ENCODE data around the gene UBE2L3. TPM values are rescaled to one million over a fixed set of nuclear protein-coding genes. Genes with fewer than 3 reads are reported as not detected.
A peak's percentile ranks its signal among the peaks of the same experiment; 100 is the strongest.
"Not testable (repeated sequence)": the region's sequence is repeated elsewhere in the genome, so short reads cannot be mapped to it uniquely, and the experiment has no call there.

The UBE2L3 gene
- polyA plus RNA-seq, 3 donors, result 52.3 to 60.0 (median 56.5) TPM

DNA sequence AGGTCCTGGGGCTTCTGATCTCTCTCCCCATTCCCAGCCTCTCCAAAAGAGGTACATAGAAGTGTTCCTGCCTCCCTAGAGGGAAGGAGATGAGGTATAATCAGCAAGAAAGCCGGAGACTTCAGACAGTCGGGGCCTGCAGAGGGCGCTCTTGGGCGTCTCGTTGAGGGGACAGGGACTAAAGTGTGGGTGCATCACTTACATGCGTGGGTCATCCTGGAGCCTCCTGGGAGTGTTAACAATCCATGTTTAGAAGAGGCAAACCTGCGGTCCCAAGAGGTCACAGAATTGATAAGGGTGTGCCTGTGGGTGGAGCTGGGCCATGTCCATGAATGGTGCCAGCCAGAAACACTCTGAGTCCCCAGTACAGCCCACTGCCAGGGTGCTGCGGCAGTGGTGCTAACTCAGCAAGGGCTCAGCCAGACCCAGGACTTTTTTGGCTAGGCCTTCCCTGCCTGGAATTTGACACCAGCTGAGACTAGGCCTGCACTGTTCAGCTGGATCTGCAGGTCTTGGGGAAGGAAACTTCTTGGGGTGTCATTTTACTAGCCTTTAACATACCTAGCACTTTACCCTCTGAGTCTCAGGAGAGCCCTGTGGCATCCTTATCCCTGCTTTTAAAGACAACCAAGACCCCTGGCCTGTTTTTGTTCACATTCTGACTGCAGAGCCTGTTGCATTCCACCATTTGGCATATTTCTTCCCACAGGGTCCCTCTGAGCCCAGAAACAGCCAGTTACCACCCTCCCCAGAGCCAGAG, 56.8 kb downstream of the UBE2L3 start:
- DNase-seq, result no peak

DNA sequence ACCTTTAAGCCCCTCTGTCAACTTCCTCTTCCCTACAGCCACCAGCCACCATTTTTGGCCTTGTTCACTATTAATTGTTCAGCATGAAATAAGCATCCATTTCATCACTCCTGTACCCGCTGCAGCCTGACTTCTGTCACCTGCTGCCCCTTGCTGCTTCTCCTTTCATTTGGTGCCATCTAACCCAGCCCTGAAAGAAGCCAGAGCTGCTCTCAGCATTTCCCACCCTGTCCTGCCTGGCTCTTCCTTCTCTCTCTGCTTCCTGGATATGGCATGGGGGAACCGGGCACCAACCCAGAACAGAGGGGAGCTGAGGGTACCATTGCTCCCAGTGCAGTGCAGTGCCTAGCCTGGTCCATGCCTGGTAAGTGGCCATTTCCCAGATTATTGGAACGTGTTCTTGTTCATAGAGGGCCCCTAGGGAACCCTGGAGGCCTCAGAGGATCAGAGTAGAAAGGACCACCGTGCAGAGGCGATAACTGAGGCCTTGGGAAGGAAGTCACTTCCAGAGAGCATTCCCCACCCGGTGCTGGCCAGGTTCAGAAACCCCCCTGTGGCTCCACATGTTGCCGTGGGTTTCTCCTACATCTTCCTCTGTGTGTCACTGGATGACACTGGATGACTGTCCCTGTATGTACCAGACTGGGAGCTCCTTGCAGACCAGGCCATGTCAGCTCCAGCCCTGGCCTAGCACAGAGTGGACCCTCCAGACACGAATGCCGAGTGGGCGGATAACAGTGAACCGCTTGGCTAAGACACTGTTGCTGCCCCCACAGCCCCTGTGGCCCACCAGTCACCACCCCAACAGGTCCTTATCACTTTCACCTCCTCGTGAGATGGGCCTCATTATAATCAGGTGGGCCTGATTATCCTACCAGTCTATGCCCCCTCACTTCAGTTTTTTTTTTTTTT, 57.6 kb downstream of the UBE2L3 start:
- DNase-seq, result no peak

DNA sequence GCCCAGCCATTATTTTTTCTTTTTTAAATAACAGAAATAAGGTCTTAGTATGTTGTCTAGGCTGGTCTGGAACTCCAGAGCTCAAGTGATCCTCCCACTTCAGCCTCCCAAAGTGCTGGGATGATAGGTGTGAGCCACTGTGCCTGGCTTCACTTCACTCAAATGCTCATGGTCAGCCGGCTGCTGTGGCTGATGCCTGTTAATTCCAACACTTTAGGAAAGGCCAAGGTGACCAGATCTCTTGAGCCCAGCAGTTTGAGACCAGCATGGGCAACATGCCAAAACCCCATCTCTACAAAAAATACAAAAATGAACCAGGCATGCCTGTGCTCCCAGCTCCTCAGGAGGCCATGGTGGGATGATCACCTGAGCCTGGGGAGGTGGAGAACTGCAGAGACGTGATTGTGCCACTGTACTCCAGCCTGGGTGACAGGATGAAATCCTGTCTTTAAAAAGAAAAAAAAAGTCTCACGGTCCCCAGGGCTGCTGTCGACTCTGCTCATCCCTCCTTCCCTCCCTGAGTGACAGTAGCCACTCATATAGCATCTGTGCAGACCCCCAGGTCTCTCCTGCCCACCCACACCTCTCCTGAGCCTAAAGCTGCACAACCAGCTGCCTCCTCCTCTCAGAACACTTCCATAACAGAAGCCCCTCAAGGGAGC, 58.7 kb downstream of the UBE2L3 start:
- no peak for DNase-seq

DNA sequence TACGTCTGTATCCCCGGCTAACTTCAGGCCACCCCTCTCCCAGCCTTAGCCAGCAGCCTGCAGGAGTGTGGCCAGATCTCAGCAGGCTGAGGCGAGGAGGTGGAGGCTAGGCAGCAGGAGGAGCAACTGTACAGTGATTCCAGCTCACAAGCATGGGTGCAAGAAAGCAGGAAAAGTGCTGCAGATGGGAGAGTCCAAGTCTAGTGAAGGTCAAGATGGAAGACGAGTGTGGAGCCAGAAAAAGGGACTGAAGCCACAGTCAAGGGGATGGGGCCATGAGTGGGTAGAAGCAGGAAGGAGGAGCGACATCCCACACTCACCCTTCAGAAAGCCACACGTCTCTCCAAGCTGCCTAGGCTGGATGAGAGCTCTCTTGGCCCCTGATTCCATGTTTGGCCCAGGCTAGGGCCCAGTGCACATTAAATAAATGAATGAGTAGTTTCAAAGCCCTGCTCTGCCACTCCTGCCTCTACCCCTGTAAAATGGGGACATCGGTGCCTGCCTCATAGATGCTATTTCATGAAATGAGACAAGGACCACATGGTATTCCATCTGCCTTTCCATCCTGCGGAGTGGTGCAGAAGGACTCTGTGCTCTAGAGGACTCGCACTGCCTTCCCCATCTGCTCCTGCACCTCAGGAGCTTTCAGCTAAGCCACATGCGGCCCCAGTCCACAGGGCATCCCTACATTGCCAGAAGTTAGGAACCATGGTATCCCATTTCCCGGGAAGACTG, 59.4 kb downstream of the UBE2L3 start:
- no peak for DNase-seq

DNA sequence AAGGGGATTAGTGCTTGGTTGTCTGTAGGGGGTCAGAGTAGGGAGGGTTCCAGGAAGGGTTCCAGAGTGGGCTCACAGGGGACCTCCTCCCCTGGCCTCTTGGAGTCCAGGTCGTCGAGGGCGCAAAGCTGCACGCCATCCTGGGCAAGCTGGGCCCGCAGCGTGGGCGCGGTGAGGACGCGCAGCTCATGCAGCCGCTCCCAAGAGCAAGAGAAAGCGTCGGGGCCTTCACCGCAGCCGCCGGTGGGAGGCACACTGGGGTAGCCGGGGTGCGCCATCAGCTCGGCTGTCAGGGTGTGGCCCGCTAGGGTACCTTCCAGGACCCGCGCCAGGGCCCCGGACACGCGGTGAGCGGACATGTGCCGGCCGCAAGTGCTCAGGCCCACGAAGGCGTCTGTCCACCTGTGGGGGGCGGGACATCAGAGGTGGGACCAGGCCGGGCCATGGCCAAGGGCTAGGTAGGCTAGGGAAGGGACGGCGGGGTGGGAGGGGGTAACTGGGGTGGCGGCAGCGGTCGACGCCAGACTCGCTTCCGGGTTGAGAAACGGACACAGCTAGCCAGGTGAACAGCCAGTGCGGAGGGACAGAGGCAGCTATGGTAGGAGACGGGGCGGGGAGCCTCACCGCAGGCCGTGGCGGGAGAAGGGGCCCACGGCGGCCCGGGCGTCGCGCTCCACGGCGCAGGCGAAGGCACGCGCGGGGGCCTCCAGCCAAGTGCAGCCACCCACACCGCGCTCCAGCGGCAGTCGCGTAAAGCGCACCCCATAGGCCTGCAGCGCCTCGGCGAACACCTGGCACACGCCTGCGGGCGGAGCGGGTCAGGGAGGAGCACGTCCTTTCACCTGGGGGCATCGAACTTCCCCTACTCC, 61.1 kb downstream of the UBE2L3 start:
- DNase-seq, result no peak

DNA sequence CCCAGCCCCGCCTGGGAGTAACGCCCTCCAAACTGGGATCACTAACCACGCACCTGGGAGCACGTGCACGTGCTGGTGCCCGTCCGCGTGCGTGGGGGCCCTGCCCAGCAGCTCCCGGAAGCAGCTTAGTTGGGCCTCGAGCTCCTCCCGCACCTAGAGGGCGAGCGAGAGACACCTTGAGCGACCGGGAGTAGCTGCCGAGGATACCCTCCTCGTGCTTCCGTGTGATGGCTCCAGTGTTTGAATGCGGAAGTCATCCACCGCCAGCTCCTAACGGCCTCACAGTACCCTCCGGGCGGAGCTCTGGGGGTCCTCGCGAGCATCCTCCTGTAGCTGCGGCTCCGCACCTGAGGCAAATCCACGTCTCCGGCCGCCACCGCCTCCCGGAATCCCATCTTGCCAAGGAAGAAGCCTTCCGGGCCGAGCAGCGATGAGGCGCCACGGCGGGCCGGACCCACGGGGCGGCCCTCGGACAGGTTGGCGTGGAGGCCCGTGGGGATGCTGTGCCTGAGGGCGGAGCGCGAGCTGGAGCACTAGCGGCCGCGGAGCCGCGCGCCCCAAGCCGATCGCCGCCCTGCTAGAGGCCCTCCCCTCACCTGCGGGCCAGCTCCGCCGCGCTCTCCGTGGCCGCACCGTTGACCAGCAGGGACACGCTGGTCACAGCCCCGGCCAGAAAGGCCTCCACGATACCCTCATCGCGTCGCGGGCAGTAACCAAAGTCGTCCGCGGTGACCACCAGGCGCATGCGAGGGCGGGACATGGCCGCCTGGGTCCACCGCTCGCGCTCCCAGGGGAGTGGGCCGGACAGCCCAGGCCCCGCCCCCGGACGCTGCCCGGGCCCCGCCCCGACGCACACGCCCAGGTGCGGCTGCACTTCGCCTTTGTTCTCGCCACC, 62.0 kb downstream of the UBE2L3 start, which contains the start of gene YDJC:
Gene YDJC (minus strand): TSS at position 768 of the 895 bp plus-strand sequence. CDS start 8 bp downstream, at position 760.
- DNase-seq, result peak; percentile 91

DNA sequence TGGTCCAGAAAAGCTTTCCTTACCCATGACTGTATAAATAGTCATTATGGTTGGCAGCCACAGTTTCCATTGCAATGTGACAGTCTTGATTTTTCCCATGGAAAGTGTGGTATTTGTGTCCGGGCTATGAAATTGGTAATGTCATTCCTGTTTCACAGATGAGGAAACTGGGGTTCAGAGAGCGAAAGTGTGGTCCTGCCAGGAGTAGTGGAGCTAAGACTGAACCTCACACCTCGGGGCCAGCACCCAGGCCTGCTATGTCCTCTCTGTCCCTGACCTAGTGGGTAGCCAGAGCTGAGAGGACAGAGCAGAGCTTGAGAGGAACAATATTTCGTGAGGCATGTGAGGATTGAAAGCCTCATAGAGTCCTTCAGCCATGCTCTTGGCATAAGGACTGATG, 63.5 kb downstream of the UBE2L3 start:
- no peak for DNase-seq

DNA sequence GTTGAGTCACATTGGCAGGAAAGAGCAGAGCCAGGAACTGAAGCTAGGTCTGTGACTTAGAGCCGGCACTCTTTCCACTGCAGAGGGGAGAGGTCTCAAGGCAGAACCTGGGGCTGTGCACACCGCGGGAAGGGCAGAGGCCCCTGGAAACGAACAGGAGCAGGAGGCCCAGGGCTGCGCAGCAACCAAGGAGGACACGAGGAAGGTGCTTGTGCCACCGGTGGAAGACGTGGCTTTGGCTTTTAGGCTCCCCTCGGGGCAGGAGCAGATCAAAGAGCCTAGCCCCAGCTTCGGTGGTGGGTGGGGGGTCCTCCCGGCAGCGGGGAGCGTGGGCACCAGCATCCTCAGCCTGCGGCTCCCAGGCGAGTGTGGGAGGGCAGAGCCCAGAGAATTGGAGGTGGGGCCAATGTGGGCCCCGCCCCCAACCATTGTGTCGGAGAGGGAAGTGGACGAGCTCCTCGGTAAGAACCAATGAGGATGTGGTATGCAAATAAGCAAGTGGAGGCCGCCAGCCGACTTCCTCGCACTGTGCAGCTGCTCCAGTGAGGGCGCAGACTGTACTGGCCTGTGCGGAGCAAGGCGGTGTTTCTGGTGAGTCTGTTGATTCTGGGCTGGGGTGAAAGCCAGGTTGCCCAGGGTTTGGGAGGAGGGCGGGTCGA, 64.9 kb downstream of the UBE2L3 start, which contains the start of gene CCDC116:
Gene CCDC116 (plus strand): TSS at position 524 of the 659 bp plus-strand sequence. CDS start 422 bp downstream, outside the sequence.
- no peak for DNase-seq

DNA sequence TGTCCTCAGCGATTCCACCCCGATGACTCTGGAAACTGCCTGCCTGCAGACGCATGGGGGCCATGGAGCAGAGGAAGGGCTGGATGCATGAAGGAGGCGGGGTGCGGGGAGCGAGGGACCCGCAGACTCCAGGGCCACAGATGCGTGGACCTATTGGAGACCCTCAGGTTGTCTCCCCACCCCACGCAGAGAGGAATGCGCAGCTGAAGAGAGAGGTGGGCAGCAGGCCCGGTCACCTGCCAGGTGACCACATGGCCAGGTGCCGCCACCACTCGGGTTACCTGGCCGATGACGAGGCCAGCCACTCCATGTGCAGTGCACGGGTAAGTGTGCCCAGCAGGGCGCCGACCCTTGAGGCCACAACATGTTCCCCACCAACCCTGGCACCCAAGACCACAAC, 65.4 kb downstream of the UBE2L3 start:
- no peak for DNase-seq

DNA sequence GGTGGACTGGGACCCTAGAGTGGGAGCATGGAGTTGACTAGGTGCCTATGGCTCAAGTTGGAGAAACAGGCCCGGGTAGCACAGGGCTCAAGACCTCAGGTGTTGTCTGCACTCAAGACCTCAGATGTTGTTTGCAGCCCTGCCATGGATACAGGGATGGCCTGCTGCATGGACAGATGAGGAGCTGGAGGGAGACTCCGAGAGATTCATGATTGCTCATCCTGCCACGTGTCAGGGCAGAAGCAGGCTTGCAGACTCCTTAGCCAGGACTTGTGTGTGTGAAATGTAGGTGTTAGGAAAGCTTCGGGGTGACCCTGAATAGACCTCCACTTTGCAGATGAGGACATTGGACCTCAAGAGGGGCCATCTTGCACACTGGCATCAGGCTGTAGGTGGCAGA, 66.0 kb downstream of the UBE2L3 start:
- DNase-seq, result no peak

DNA sequence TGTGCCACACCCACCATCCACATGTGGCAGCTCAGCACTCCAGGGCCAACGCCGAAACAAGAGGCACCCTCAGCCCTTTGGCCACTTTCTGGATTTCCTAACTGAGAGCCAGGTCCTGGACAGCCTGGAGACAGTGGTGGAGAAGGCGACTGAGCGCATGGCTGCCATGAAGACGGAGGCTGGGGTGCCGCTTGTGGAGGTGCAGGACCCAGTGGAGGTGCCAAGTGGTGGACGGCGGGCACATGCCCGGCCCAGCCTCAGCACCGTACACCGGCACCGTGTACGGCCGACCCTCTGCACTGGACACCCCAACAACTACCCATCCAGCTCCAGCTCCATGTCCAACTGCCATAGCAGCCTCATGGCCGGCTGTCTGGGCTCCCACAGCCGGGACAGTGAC, 66.6 kb downstream of the UBE2L3 start:
- DNase-seq, result no peak

DNA sequence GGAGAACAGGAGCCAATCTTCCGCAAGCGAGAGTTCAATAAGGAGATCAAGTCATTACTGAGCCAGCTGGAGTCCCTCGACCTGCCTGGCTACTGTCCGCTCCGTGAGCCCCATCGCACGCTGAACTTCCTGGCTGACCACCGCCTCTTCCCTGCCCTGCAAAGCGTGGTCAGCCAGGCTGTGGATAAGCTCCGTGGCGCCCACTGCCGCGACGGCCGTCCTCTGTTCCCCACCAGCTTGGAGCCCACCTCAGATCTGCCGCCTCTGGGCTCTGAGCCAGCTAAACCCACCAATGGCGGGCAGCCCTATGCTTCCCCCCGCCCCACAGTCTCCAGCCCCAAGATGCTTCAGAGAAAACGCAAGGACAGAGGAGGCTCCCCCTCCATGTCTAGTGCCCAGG, 67.3 kb downstream of the UBE2L3 start:
- no peak for DNase-seq

DNA sequence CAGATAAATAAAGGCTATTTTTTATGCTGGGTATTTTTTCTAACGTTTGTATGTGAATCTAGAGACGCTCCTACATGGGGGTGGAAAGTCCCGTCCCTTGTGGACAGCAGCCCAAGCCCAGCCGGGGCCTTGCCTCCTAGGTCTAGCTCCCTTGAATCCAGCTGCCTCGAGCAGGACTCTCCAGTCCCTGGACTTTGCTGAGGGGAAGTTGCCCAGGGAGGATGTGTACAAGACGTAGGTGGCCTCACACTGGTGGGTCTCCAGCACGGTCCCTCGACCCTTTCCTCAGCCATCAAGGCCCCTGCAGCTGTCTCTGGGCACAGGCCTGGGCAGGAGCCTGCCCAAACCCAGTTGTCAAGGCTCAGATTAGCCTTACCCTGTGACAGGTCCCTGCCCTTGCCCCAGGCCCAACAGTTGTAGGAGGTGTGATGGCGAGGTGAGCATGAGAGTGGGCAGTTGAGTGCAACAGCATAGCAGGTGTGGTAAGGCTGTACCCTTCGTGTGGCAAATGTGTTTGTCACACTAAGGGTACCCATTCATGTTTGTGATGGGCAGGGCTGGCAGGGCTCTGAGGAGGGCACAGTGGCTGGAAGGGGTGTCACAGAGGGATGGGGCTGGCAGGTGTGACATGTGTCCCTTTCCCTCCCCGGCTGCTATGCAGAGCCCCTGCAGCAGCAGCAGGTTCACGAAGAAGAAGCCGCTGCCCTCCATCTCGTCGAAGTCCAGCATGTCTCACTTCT, 68.4 kb downstream of the UBE2L3 start:
- no peak for DNase-seq

DNA sequence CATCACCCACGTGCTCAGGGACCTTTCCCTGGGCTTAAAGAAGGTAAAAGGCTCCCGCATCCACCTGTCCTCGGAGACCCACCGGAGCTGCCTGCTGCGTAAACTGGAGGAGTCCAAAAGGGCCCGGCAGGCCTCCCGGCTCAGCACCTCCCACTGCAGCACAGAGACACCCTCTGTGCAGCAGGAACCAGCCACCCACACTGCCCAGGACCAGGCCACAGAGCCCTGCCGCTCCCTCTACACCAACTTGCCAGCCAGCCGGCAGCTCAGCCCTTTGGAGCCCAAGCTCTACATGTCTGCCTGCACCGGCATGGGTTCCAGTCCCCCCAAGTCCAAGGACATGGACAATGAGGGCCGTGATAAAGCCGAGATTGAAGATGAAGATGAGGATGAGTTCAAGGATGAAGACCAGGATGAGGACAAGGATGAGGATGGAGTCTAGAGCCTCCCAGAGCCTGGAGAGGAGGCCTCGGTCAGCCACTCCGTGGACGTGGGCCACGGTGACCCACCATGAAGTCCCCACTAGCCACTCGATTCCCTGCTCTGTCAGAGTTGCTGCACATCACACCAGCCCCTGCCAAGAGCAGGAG, 69.2 kb downstream of the UBE2L3 start:
- no peak for DNase-seq

DNA sequence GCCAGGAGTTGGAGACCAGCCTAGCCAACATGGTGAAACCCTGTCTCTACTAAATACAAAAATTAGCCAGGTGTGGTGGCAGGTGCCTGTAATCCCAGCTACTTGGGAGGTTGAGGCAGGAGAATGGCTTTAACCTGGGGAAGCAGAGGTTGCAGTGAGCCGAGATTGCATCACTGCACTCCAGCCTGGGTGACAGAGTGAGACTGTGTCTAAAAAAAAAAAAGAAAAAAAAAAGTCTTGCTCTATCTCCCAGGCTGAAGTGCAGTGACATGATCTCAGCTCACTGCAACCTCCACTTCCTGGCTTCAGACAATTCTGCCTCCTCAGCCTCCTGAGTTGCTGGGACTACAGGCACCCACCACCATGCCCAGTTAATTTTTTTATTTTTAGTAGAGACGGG, 69.9 kb downstream of the UBE2L3 start:
- DNase-seq, result not testable (repeated sequence)

DNA sequence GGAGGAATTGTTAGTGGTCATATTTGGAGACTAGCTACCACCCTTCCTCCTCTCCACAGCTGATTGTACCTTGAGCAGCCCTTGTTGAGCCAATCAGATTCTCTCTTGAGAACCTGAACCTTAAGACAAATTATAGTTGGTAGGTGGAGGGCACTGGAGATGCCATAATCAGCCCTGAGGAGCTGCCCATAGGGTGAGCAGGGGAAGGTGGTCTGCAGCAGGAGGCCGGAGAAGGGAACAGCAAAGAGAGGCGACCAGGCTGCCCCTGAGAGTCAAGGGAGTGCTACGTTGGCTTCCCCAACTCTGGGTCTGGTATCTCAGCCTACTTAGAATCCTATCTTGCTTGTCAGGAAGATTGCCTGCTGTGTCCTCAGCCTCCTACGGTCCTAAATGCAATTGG, 71.8 kb downstream of the UBE2L3 start:
- DNase-seq, result no peak

DNA sequence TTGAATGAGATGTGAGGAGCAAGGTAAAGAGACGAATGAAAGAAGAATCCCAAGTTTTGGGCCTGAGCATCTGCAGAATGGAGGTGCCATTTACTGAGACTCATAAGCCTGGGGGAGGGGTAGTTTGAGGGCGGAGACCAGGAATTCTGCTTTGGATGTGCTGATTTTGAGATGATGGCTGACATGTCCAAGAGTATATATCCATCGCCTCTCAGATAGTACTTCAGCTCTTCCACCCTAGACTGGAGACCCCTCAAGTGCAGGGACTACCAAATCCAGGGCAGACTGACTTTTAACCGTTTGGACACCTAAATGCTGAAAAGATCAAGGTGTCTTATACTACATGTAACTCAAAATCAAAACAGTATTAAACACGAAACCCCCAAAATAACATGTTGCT, 73.3 kb downstream of the UBE2L3 start:
- DNase-seq, result no peak

DNA sequence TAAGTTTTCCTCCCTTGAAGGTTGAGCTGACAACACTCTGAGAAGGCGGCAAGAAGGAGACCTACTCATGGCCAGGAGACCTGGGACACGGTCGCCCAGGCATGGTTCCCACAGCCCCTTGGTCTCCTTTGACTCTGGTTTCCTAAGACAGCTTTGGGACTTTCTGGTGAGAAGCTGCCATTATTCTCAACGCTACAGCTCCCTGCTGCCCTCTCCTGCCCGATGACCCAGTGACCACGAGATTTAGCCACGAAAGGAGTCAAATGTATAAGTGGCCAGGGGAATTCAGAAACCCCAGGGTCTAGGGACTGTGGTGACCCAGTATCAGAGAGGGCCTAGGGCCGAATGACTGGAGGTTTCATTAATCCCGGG, 73.9 kb downstream of the UBE2L3 start:
- DNase-seq, result peak; percentile 29
